GM19438 (cell line): ENCODE results near the gene PTPRZ1.

ENCODE experiments used
- ATAC-seq: cut with Tn5 transposase; IDR thresholded peaks from one replicate; pipeline ENCODE4 v1.9.1; 2021; ENCODE audit warnings: low read depth; ENCODE audit not compliant: unreplicated experiment

The PTPRZ1 gene

GRCh38 chr7:122100021-122100420, 227.1 kb downstream of the PTPRZ1 start:
- no peak for ATAC-seq

DNA sequence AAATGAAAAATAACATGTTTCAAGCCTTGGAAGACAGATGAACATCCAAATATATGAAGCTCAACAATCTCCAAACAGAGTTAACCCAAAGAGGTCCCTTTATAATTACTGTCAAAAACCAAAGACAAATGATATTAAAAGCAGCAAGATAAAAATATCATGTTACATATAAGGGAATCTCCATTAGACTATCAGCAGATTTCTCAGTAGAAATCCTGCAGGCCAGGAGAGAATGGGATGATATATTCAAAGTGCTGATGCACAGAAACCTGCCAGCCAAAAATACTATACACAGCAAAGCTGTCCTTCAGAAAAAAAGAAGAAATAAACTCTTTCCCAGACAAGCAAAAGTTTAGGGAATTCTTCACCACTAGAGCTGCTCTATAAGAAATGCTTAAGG, 230.1 kb downstream of the PTPRZ1 start:
- ATAC-seq = no peak
